Measurements from ENCODE around the gene RBMS1.
A peak's percentile ranks its signal among the peaks of the same experiment; 100 is the strongest.

The RBMS1 gene

GRCh38 chr2:160253440-160254188 is 240.0 kb downstream of the RBMS1 start:
- peak; percentile 26 for DNase-seq (ENCODE audit: low read depth, low spot score)

- no peak for DNase-seq (ENCODE audit: low read depth, low spot score)
Observed at GRCh38 chr2:160252900-160253299, 240.7 kb downstream of the RBMS1 start.

DNA sequence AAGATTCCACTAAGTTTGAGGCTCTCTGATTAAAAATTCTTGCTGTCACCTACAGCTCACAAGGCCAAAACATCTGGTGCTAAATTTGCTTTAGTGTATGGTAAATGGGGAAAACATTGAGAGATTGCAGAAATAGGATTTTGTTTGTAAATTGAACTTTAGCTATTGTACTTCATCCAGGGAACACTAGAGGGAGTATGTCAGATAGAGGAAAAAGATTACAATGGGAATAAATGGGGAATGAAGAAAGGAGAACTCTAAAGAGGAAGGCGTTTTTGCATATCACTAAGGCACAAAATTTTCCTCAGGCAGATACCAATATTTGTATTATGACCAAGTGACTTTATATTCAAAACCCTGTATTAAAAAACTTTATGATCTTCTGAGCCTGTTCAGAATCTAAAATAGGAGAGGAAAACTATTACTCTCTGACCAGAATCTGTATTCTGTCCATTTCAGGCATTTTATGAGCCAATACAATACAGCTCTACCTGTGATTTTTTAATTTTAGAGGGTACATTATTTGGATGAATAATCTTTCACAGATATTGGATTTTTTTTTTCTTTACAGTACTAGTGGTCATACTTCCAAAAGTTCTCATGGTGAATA is 241.2 kb downstream of the RBMS1 start:
- DNase-seq (ENCODE audit: low read depth, low spot score) = no peak

DNA sequence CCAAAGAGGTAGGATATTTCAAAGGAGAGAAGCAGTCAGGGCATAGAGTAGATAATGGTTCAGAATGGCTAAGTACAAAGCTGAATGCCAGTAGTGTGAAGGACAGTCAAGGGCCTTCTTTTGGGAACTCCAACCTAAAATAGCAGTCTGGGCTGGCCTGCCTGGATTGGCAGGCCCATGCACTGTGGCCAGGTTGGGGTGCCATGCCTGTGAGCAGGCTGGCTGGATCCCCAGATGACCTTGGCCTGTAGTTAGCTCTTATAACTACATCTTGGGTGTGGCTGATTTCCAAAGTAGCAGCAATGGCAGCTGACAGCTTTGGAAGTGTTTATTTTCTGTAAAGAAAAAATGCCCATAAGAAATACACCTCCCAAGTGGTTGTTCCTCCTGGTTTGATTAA is 242.0 kb downstream of the RBMS1 start:
- no peak for DNase-seq (ENCODE audit: low read depth, low spot score)

- no peak for DNase-seq (ENCODE audit: low read depth, low spot score)
Observed at GRCh38 chr2:160249876-160250275, 243.7 kb downstream of the RBMS1 start.

DNA sequence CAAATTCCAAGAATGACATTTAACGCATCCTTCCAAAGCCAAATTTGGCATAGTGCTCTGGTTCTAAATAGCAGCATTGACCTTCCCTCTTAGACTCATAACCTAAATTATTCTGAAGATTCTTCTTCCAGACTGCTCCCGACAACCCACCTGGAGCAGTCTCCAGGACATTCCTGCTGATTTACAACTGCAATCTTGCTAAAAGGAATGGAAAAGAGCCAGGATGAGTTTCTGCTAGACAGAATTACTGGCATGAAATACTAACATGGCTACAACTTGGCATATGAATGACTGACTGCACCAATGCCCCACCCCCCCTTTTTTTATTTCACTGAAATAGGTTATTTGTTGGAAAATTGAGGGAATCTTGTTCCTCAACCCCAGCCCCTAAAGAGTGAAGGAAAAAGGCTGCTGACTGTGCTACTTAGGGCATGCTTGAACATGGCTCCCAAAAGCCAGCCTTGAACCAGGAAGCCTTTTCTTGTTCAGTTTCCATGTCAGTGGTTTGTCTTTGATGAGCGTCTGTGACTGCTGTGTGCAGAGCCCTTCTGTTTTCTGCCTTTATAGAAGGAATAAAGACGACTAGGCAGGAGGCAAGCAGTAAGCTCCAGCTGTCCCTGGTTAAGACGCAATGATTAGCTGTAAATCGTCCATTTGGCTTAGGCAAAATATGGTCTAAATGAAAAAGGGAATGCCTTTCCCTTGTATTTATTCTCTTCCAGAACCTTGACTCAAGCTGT is 246.1 kb downstream of the RBMS1 start:
- DNase-seq (ENCODE audit: low read depth, low spot score) = no peak

DNA sequence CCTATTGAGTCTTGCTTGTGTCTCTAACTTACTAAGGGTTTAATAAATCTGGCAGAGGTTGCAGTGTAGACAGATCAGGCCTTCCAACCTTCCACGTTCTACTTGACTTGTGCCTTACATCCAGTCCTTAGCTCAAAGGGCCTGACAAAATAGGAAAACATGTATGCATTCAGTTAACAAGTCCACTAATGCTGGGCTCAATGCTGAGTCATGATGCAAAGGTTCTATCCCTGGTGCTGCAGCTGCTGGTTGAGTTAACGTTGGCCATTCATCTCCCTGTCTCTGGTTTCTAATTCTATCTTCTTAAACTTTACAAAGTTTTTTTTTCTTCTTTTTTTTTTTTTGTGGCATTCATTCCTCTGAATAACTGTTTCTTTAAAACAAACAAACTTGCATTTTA is 247.3 kb downstream of the RBMS1 start:
- no peak for DNase-seq (ENCODE audit: low read depth, low spot score)

DNA sequence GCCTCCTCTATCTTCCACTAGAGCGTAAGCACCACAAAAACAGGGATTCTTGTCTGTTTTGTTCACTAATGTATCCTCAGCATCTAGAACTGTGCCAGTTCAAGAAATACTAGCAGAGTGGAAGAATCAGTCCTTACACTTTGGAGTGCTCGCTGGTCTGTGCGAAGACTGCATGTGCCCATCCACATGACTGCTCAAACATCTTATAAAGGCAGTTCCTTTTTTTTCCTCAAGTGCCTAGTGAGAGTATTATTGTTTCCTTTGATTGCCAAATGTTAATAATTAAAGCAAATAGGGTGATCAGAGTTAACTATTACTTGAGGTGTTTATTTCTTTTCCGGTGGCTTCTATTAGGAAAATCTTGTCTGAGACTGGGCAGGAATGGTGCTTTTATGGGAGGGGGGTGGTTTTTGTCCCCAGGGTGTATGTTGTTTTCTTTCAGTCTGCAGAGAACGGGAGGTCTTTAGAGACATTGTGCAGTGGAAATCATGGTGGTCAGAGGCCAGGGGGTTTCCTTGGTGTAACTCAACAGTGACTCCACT is 247.9 kb downstream of the RBMS1 start:
- DNase-seq (ENCODE audit: low read depth, low spot score) = no peak

DNA sequence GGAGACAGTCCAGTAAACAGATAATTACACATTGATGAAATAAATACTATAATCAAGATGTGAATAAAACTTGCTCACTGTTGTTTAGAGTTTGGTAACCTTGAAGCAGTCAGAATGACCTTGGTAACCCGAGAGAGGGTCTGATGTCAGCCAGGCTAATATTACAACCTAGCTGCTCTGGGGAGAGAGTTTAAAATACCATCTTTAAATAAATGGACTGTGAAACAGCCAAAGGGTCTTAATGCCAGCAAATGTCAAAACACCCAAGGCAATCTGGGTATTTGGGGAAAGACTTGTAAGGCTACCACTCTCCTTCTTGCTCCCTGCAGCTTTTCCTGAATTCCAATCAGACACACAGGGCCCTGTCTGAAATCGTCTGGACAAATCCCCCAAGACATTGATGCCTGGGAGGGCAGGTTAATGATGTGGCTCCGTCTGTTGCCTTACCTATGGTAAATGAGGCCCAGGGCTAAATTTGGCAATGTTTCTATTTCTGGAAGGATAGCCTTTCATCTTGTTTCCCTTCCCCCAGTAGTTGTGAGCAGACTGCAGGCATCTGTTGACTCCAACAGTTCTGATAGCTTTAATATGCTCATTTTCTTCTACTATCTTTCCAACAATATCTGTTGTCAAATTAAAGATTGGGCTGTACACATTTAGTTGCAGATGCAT is 250.6 kb downstream of the RBMS1 start:
- DNase-seq (ENCODE audit: low read depth, low spot score) = no peak

DNA sequence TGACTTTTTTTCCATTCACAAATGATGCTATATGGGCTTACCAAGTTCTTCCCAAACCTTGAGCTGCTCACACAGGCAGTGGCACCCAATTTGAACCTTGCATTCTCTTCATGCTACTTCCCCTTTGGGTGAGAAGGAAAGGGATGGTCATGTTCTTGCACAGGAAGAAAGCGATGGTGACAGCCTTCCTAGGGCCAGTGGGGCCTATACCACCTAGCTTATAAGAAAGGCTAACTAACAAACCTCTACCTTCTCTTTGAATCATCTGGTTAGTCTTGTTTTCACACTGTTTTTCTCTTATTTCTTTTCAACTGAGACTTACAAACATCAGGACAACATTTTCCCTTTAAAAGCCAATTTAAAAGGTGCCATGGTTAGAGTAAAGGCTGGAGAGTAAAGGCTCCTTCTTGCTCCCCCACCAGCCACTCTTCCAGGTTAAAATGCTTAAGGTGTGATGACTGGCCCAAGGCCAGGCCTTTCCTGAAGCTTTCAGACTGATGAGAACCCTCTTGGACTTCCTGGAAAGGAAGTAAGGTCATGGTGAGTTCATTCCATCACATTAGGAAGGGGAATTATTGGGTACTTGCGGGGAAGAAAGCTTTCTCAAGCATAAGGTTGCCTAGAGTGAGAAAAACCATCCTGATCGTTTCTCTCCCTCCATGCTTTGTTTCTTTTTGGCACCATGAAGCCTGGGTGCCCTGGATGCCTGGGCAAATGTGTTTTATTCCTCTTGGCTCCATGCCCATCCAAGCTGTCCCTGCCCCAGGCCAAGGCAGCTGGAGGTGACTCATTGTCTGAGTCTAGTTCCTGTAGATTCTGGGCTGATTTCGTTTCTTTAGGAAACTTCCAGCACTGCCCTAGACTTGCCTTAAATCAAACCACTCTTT is 252.1 kb downstream of the RBMS1 start:
- DNase-seq (ENCODE audit: low read depth, low spot score) = peak; percentile 82

DNA sequence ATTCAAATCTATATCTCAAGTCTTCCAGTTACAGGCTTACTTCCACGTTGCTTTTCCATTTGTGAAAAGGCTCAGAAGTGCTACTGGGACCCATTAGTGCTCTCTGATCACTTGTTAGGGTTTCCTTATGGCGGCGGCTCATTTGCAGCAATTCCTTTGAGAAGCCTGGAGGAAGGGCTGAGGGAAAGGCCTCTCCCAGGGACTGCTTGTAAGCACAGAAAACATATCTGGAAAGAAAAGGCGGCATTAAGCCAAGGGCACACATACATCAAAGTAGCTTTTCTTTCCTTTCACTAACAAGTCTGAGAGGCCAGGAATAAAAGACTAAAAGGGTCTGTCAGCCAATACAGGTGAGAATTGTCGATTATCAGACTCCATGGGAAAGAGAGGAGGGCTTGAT is 254.2 kb downstream of the RBMS1 start:
- DNase-seq (ENCODE audit: low read depth, low spot score) = no peak

DNA sequence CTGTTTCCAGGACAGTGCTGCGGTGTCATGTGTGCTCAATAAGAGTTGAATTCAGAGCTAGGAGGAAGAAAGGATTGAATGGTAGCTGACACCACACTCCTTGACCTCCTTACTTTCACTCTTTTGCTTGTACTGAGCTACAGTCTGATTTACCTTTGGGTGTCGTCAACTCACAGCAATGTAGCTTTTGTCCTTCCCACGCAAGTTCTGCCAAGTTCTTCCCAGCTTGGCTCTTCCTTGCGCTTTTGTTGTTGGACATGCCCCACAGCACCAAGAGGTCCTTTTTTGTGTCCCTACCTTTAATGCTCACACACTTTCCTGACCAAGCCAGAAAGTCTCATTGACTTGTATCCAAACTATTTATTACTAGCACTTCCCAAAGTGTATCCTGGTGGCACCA is 255.2 kb downstream of the RBMS1 start:
- DNase-seq (ENCODE audit: low read depth, low spot score) = no peak

- no peak for DNase-seq (ENCODE audit: low read depth, low spot score)
Observed at GRCh38 chr2:160232905-160233475, 260.6 kb downstream of the RBMS1 start.

GRCh38 chr2:160229591-160229990 is 264.0 kb downstream of the RBMS1 start:
- no peak for DNase-seq (ENCODE audit: low read depth, low spot score)

DNA sequence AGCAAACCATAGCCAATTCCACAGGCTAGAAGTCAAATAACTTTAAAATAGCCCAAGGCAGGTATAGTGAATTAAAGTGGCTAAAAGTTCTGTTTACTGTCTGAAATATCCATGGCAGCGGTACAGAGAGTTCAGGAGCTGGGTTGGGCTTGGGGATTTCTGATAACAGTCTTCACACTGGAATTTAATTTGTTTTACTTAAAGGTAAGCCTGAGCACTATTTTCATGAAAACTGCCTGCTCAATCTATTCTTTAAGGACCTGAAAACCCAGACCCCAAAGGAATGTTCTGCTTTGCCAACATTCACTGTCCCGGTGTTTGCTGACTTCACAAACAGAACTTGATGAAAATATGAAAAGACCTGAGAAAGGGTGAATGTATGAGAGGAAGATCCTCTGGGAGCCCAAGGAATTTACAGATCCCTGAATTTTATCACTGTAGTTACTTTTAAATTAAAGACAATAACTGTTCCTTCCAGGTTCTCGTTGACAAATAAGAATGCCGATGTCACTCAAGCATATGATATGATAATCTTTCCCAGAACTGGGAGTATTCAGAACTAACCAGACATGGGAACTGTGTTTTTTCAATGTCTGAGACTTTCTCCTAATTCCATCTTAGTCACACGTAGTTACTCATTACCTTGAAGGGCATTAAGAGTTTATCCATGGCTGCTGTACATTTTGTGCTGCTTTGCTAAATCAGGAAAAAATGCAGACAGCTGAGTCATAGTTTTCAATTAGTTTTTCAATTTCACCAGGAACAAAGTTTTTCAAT is 265.3 kb downstream of the RBMS1 start:
- no peak for DNase-seq (ENCODE audit: low read depth, low spot score)

GRCh38 chr2:160227293-160227915 is 266.2 kb downstream of the RBMS1 start:
- DNase-seq (ENCODE audit: low read depth, low spot score) = no peak

- DNase-seq (ENCODE audit: low read depth, low spot score) = no peak
Observed at GRCh38 chr2:160226367-160226766, 267.2 kb downstream of the RBMS1 start.

DNA sequence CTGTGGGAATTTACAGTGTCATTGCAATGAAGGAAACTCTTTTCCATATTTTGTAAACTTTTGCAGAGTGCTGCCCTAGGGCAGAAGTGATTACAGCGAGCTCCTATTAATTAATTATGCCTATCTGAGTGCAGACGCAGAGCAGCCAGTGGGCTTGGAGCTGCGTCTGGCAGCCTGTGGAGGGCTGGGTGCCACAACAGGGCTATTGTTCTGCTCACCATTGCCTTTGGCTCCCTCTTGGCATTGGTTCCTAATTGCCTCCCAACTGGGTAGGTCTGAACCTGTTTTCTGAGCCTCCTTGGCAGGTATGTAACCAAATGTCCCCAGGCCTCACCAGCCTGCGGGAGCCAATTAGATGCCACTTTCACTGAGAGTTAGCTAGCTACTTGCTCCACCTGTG is 267.9 kb downstream of the RBMS1 start:
- no peak for DNase-seq (ENCODE audit: low read depth, low spot score)

- no peak for DNase-seq (ENCODE audit: low read depth, low spot score)
Observed at GRCh38 chr2:160224507-160224906, 269.1 kb downstream of the RBMS1 start.

Data from brain pericyte (primary cell).